ENCODE data around the gene ACTN1. TPM values are rescaled to one million over a fixed set of nuclear protein-coding genes. Genes with fewer than 3 reads are reported as not detected.

ACTN1 gene
- total RNA-seq, 4 donors from 2014 or later = 118 to 145 (median 131) TPM

GRCh38 chr14:68877993-68878575 is 101.0 kb downstream of the ACTN1 start:
- Histone ChIP-seq H3K4me3 (no peak overlapping the region), H3K27ac (peak overlapping the region in 2 of 4 donors; percentile 17 to 19), H3K9me3 (no peaks in the 10 kb centered on the region), H3K36me3 (peaks cover 54 to 100% (median 66%) of the 10 kb centered on the region in 3 donors), H3K4me1 (no peaks in the 10 kb centered on the region), H3K27me3 (no peaks in the 10 kb centered on the region)
- intact Hi-C loops (cut with DNase I) = no loop called here
- 81% methylated on average over 10 of the region's 18 CpGs; no CpG with 5 or more reads in 1 of the 2 donors for WGBS, 2 donors
- TF ChIP-seq POLR2A (IDR thresholded peaks at IDR 0.05) (no peak), CTCF (IDR thresholded peaks at IDR 0.05) (no peak)
- DNase-seq = no peak

DNA sequence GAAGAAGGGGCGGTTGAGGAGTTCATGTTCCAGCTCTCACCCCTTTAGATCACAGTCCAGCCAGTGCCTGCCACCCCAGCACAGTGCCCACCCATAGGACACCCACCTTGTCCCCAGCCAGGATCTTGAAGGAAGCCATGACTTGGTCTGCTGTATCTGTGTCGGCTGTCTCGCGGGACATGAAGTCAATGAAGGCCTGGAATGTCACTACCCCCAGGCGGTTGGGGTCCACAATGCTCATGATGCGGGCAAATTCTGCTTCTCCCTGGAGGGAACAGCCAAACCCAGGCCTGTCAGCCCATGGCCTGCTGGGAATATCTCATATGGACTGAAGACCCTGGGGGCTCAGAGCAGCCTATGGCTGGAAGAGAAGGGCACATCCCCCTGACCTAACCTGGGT is 102.1 kb downstream of the ACTN1 start:
- Histone ChIP-seq H3K4me3 (no peak overlapping the region), H3K27me3 (no peaks in the 10 kb centered on the region), H3K36me3 (peaks cover 43 to 100% (median 55%) of the 10 kb centered on the region in 3 donors), H3K9me3 (no peaks in the 10 kb centered on the region), H3K4me1 (no peaks in the 10 kb centered on the region), H3K27ac (peak overlapping the region in 1 of 4 donors; percentile 12)
- intact Hi-C loops (cut with DNase I) = no loop called here
- no peak for TF ChIP-seq POLR2A (IDR thresholded peaks at IDR 0.05)
- no peak for TF ChIP-seq CTCF (IDR thresholded peaks at IDR 0.05)
- DNase-seq = no peak
- WGBS, 2 donors = 100% methylated on average over 2 of the region's 6 CpGs

DNA sequence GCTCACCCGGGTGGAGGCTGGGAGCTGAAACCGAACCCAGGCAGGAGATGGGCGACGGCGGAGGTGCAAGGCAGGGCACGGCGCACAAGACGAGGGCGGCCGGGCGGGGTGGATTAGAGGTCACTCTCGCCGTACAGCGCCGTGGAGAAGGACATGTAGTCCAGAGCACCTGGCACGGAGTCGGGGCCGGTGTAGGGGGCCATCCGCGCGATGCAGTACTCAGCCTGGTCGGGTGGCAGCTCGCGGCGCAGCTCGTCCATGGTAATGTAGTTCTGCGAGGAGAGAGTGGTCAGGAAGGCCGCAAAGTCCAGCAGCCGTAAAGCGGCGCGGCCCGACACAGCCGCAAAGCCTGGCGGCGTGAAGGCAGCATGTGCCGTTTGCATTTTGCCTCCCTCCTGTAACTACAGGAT is 104.4 kb downstream of the ACTN1 start:
- H3K4me3 ChIP-seq = no peak overlapping the region
- no peaks in the 10 kb centered on the region for H3K27me3 ChIP-seq
- no peak for DNase-seq
- WGBS, 2 donors = 87 to 89% methylated on average over 23 to 33 of the region's 37 CpGs
- no peaks in the 10 kb centered on the region for H3K9me3 ChIP-seq
- TF ChIP-seq CTCF (IDR thresholded peaks at IDR 0.05) (no peak), POLR2A (IDR thresholded peaks at IDR 0.05) (no peak)
- peaks cover 36 to 86% (median 51%) of the 10 kb centered on the region in 3 donors for H3K36me3 ChIP-seq
- no peaks in the 10 kb centered on the region for H3K4me1 ChIP-seq
- H3K27ac ChIP-seq = no peak overlapping the region
- intact Hi-C loops (cut with DNase I) = no loop called here

- WGBS, 2 donors = 46 to 53% methylated on average over 5 of the region's 5 CpGs
- no peak overlapping the region for H3K27ac ChIP-seq
- intact Hi-C loops (cut with DNase I) = no loop called here
These were observed 105.7 kb downstream of the ACTN1 start for GRCh38 chr14:68873376-68873775.

More at GRCh38 chr14:68873376-68873775, 105.7 kb downstream of the ACTN1 start:
- no peaks in the 10 kb centered on the region for H3K9me3 ChIP-seq
- peaks cover 24 to 73% (median 40%) of the 10 kb centered on the region in 3 donors for H3K36me3 ChIP-seq
- H3K4me1 ChIP-seq = no peaks in the 10 kb centered on the region
- no peak for DNase-seq
- TF ChIP-seq CTCF (IDR thresholded peaks at IDR 0.05) (no peak), POLR2A (IDR thresholded peaks at IDR 0.05) (no peak)
- no peaks in the 10 kb centered on the region for H3K27me3 ChIP-seq
- no peak overlapping the region for H3K4me3 ChIP-seq

Measured in esophagus squamous epithelium (tissue), 5 donors.